Measurements from ENCODE around the gene CNTN4. TPM values are rescaled to one million over a fixed set of nuclear protein-coding genes. Genes with fewer than 3 reads are reported as not detected.

The CNTN4 gene
- total and polyA plus RNA-seq, 9 donors = 0.35 to 16.7 (median 3.0) TPM

DNA sequence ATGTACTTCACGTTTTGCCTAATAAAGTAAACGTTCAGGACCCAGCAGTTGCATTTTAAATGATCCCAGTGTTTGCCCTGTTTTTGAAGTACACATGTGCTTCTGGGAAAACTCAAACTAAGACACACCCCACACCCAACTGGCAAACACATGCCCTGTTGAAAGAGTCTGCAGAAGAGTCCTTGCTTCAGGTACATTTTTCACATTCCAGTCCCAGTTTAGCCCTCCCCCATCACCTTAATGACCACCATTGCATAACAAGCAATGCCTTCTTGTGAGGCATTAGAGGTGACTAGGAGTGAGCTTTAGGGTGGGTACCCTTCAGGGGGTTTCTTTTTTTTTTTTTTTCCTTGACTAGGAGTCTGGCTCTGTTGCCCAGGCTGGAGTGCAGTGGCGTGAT is 322.3 kb downstream of the CNTN4 start:
- Histone ChIP-seq H3K27me3 (no peaks in the 10 kb centered on the region), H3K9me3 (no peaks in the 10 kb centered on the region), H3K4me3 (no peak overlapping the region), H3K27ac (no peak overlapping the region), H3K4me1 (ENCODE audit: insufficient read depth) (no peaks in the 10 kb centered on the region), H3K36me3 (no peaks in the 10 kb centered on the region)
- no peak for TF ChIP-seq POLR2A (IDR thresholded peaks at IDR 0.05)
- TF ChIP-seq, protein P1, sequence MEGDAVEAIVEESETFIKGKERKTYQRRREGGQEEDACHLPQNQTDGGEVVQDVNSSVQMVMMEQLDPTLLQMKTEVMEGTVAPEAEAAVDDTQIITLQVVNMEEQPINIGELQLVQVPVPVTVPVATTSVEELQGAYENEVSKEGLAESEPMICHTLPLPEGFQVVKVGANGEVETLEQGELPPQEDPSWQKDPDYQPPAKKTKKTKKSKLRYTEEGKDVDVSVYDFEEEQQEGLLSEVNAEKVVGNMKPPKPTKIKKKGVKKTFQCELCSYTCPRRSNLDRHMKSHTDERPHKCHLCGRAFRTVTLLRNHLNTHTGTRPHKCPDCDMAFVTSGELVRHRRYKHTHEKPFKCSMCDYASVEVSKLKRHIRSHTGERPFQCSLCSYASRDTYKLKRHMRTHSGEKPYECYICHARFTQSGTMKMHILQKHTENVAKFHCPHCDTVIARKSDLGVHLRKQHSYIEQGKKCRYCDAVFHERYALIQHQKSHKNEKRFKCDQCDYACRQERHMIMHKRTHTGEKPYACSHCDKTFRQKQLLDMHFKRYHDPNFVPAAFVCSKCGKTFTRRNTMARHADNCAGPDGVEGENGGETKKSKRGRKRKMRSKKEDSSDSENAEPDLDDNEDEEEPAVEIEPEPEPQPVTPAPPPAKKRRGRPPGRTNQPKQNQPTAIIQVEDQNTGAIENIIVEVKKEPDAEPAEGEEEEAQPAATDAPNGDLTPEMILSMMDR (IDR thresholded peaks at IDR 0.05) = no peak
- TF ChIP-seq EP300 (IDR thresholded peaks at IDR 0.05) = no peak
- WGBS, 3 donors = 58 to 69% (median 63%) methylated on average over 3 of the region's 3 CpGs
- intact Hi-C loops (cut with DNase I) = no loop called here
- no peak for DNase-seq

DNA sequence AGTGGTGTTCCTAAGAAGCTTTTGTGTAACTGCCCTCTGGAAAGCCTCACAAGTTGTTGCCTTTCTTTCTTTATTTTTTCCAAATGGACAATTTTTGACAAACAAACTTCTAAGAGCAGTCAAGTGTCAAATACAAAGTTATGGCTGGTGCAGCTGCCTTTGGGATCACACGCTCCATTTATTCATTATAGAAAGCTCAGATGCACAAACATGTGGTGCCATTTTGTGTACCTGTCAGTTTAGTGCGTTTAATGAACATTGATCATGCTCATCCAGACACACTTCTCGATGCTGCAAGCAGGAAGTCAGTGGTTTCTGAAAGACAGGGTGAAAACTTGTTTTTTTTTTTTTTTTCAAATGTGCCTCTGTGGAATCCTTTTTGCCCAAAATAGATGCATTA is 324.5 kb downstream of the CNTN4 start:
- intact Hi-C loops (cut with DNase I) = no loop called here
- no peaks in the 10 kb centered on the region for H3K36me3 ChIP-seq
- no peaks in the 10 kb centered on the region for H3K9me3 ChIP-seq
- no peaks in the 10 kb centered on the region for H3K27me3 ChIP-seq
- H3K4me1 ChIP-seq (ENCODE audit: insufficient read depth) = no peaks in the 10 kb centered on the region
- 85 to 91% (median 86%) methylated on average over 3 of the region's 3 CpGs for WGBS, 3 donors
- H3K27ac ChIP-seq = no peak overlapping the region
- TF ChIP-seq POLR2A (IDR thresholded peaks at IDR 0.05) = no peak
- TF ChIP-seq, protein P1 (IDR thresholded peaks at IDR 0.05) = no peak
- no peak for TF ChIP-seq EP300 (IDR thresholded peaks at IDR 0.05)
- DNase-seq = no peak
- no peak overlapping the region for H3K4me3 ChIP-seq

DNA sequence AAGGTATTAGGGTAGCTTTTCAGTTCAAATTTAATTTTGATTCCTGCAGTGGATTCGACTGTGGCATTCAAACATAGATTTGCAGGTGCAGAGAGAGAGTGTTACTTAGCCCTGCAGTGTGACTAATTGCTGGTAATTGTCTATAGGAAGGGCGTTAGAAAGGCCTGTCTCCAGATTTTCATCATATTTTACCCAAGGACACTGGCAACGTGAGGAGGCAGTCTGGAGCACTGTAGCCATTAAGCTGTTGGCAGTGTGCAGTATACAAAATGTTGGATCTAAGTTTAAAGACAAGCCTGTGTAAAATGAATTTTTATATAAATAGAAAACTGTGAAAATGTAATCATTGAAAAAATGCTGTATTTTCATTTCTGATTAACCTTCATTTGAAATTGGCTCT is 342.9 kb downstream of the CNTN4 start:
- H3K4me1 ChIP-seq (ENCODE audit: insufficient read depth) = no peaks in the 10 kb centered on the region
- no peaks in the 10 kb centered on the region for H3K36me3 ChIP-seq
- intact Hi-C loops (cut with DNase I) = no loop called here
- no peak overlapping the region for H3K4me3 ChIP-seq
- no peak overlapping the region for H3K27ac ChIP-seq
- H3K27me3 ChIP-seq = no peaks in the 10 kb centered on the region
- no peak for TF ChIP-seq POLR2A (IDR thresholded peaks at IDR 0.05)
- no peak for TF ChIP-seq EP300 (IDR thresholded peaks at IDR 0.05)
- TF ChIP-seq, protein P1 (IDR thresholded peaks at IDR 0.05) = no peak
- no peaks in the 10 kb centered on the region for H3K9me3 ChIP-seq
- WGBS, 3 donors = 42 to 55% (median 48%) methylated on average over 3 of the region's 3 CpGs
- DNase-seq = no peak

DNA sequence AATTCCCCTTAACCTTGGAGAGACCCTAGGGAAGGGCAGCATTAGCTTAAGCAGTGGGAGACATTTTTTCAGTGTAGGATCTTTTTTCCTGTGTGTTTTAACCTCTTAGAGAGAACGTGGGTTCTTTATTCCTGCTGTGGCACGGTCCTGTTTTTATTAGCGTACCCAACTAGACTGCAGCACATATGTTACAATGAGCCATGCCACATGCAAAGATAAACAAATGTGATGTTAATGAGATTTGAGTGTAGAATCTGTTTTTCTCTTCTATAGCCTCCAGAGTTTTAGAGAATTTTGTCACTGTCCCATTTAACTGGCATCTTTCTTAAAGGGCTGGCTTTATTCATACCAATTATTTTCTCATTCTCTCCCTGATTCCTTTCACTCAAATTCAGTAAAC is 347.5 kb downstream of the CNTN4 start:
- Histone ChIP-seq H3K4me3 (no peak overlapping the region), H3K9me3 (no peaks in the 10 kb centered on the region), H3K27me3 (no peaks in the 10 kb centered on the region), H3K4me1 (ENCODE audit: insufficient read depth) (no peaks in the 10 kb centered on the region), H3K36me3 (no peaks in the 10 kb centered on the region), H3K27ac (no peak overlapping the region)
- 80 to 85% (median 83%) methylated on average over 3 of the region's 3 CpGs for WGBS, 3 donors
- intact Hi-C loops (cut with DNase I) = no loop called here
- no peak for DNase-seq
- TF ChIP-seq, protein P1 (IDR thresholded peaks at IDR 0.05) = no peak
- no peak for TF ChIP-seq POLR2A (IDR thresholded peaks at IDR 0.05)
- no peak for TF ChIP-seq EP300 (IDR thresholded peaks at IDR 0.05)

DNA sequence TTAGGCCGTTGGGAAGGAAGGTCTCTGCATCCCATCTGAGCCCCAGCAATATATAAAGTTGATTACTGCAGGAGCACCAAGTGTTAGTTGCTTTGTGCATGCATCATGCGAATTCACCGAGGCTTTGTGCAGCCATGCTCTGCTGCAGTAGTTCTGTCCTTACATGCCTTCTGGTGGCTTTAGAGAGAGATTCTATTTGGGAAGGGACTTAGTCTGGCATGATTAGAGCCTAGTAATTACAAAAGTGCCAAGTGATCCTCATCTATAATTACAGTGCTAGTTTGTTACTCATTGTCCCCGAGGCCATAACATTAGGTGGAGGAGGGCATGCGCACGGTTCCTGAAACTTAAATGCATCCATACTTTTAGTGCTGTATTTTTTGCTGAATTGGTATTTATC is 353.6 kb downstream of the CNTN4 start:
- H3K4me3 ChIP-seq = no peak overlapping the region
- no peak overlapping the region for H3K27ac ChIP-seq
- no peak for DNase-seq
- TF ChIP-seq, protein P1 (IDR thresholded peaks at IDR 0.05) = no peak
- no peak for TF ChIP-seq EP300 (IDR thresholded peaks at IDR 0.05)
- no peak for TF ChIP-seq POLR2A (IDR thresholded peaks at IDR 0.05)
- H3K27me3 ChIP-seq = no peaks in the 10 kb centered on the region
- WGBS, 3 donors = 63 to 68% (median 67%) methylated on average over 6 of the region's 6 CpGs
- H3K4me1 ChIP-seq (ENCODE audit: insufficient read depth) = no peaks in the 10 kb centered on the region
- no peaks in the 10 kb centered on the region for H3K9me3 ChIP-seq
- H3K36me3 ChIP-seq = no peaks in the 10 kb centered on the region
- intact Hi-C loops (cut with DNase I) = no loop called here

All from ovary (tissue), 9 donors.